Activated naive CD8-positive, alpha-beta T cell (primary cell): ENCODE data around the gene LCN12.
A peak's percentile ranks its signal among the peaks of the same experiment; 100 is the strongest.

Experiments used
- H3K27ac Mint-ChIP-seq: one replicate; pipeline ENCODE4 v1.8.0; 2021; ENCODE audit warnings: mixed read lengths
- H3K27me3 Mint-ChIP-seq: one replicate; pipeline ENCODE4 v1.8.0; 2021; ENCODE audit warnings: mixed read lengths
- H3K36me3 Mint-ChIP-seq: one replicate; pipeline ENCODE4 v1.8.0; 2021; ENCODE audit warnings: mixed read lengths
- H3K4me1 Mint-ChIP-seq: one replicate; pipeline ENCODE4 v1.8.0; 2021; ENCODE audit warnings: low read depth, mixed read lengths
- H3K4me3 Mint-ChIP-seq: one replicate; pipeline ENCODE4 v1.8.0; 2021; ENCODE audit warnings: mild to moderate bottlenecking, mixed read lengths
- H3K9me3 Mint-ChIP-seq: one replicate; pipeline ENCODE4 v1.8.0; 2021; ENCODE audit warnings: low read depth, mixed read lengths

LCN12 gene

GRCh38 chr9:136939431-136939995 lies 12.6 kb upstream of the LCN12 start:
- H3K27ac Mint-ChIP-seq = no peak overlapping the region

GRCh38 chr9:136939996-136940525 lies 12.0 kb upstream of the LCN12 start:
- Mint-ChIP-seq H3K27ac (no peak overlapping the region), H3K9me3 (no peaks in the 10 kb centered on the region), H3K36me3 (no peaks in the 10 kb centered on the region), H3K4me3 (no peak overlapping the region), H3K4me1 (peaks cover 3% of the 10 kb centered on the region), H3K27me3 (no peaks in the 10 kb centered on the region)

More at GRCh38 chr9:136939431-136939995, 12.6 kb upstream of the LCN12 start:
- Mint-ChIP-seq H3K36me3 (no peaks in the 10 kb centered on the region), H3K27me3 (no peaks in the 10 kb centered on the region), H3K4me1 (no peaks in the 10 kb centered on the region), H3K4me3 (no peak overlapping the region), H3K9me3 (no peaks in the 10 kb centered on the region)

- H3K27me3 Mint-ChIP-seq = no peaks in the 10 kb centered on the region
- no peaks in the 10 kb centered on the region for H3K9me3 Mint-ChIP-seq
- no peak overlapping the region for H3K4me3 Mint-ChIP-seq
- no peak overlapping the region for H3K27ac Mint-ChIP-seq
- H3K36me3 Mint-ChIP-seq = no peaks in the 10 kb centered on the region
- H3K4me1 Mint-ChIP-seq = peaks cover 3% of the 10 kb centered on the region
These were observed 11.4 kb upstream of the LCN12 start for GRCh38 chr9:136940526-136941230.

- Mint-ChIP-seq H3K9me3 (no peaks in the 10 kb centered on the region), H3K36me3 (no peaks in the 10 kb centered on the region), H3K27me3 (no peaks in the 10 kb centered on the region), H3K27ac (no peak overlapping the region), H3K4me1 (peaks cover 3% of the 10 kb centered on the region), H3K4me3 (no peak overlapping the region)
These were observed 10.6 kb upstream of the LCN12 start for GRCh38 chr9:136941231-136942111.

- H3K36me3 Mint-ChIP-seq = no peaks in the 10 kb centered on the region
- H3K4me3 Mint-ChIP-seq = peak overlapping the region; percentile 74
- no peaks in the 10 kb centered on the region for H3K9me3 Mint-ChIP-seq
- H3K4me1 Mint-ChIP-seq = peaks cover 3% of the 10 kb centered on the region
- H3K27me3 Mint-ChIP-seq = no peaks in the 10 kb centered on the region
- H3K27ac Mint-ChIP-seq = no peak overlapping the region
These were observed 9.8 kb upstream of the LCN12 start for GRCh38 chr9:136942112-136942880.

GRCh38 chr9:136942881-136943230 lies 9.2 kb upstream of the LCN12 start:
- H3K36me3 Mint-ChIP-seq = no peaks in the 10 kb centered on the region
- H3K4me3 Mint-ChIP-seq = peak overlapping the region; percentile 74
- H3K4me1 Mint-ChIP-seq = peaks cover 3% of the 10 kb centered on the region
- no peaks in the 10 kb centered on the region for H3K27me3 Mint-ChIP-seq
- H3K27ac Mint-ChIP-seq = no peak overlapping the region
- H3K9me3 Mint-ChIP-seq = no peaks in the 10 kb centered on the region

GRCh38 chr9:136943291-136944211 lies 8.5 kb upstream of the LCN12 start:
- Mint-ChIP-seq H3K4me3 (peak overlapping the region; percentile 79), H3K9me3 (no peaks in the 10 kb centered on the region), H3K27me3 (no peaks in the 10 kb centered on the region), H3K4me1 (peaks cover 5% of the 10 kb centered on the region), H3K36me3 (no peaks in the 10 kb centered on the region), H3K27ac (peak overlapping the region; percentile 73)

- Mint-ChIP-seq H3K9me3 (no peaks in the 10 kb centered on the region), H3K4me3 (peak overlapping the region; percentile 79), H3K27me3 (no peaks in the 10 kb centered on the region), H3K4me1 (peaks cover 5% of the 10 kb centered on the region), H3K36me3 (no peaks in the 10 kb centered on the region), H3K27ac (no peak overlapping the region)
These were observed 7.9 kb upstream of the LCN12 start for GRCh38 chr9:136944212-136944518.

GRCh38 chr9:136944519-136945332 lies 7.3 kb upstream of the LCN12 start, which contains the start of the genes C8G and FBXW5:
Gene C8G (plus strand): TSS chr9:136945243. CDS start chr9:136945321, 78 bp downstream.
Gene FBXW5 (minus strand): TSS chr9:136944738. CDS start chr9:136944083, 655 bp downstream.
- H3K27me3 Mint-ChIP-seq = no peaks in the 10 kb centered on the region
- H3K4me3 Mint-ChIP-seq = peak within 1 kb of the TSS; percentile 79
- H3K27ac Mint-ChIP-seq = peak within 1 kb of the TSS; percentile 77
- no peaks in the 10 kb centered on the region for H3K9me3 Mint-ChIP-seq
- H3K4me1 Mint-ChIP-seq = peaks cover 5% of the 10 kb centered on the region
- H3K36me3 Mint-ChIP-seq = no peaks in the 10 kb centered on the region

- Mint-ChIP-seq H3K9me3 (no peaks in the 10 kb centered on the region), H3K27ac (no peak overlapping the region), H3K36me3 (no peaks in the 10 kb centered on the region), H3K4me3 (no peak overlapping the region), H3K27me3 (no peaks in the 10 kb centered on the region), H3K4me1 (peaks cover 5% of the 10 kb centered on the region)
These were observed 6.5 kb upstream of the LCN12 start for GRCh38 chr9:136945333-136946227.

GRCh38 chr9:136946228-136947027 lies 5.6 kb upstream of the LCN12 start:
- Mint-ChIP-seq H3K27me3 (no peaks in the 10 kb centered on the region), H3K4me1 (peaks cover 5% of the 10 kb centered on the region), H3K4me3 (no peak overlapping the region), H3K27ac (no peak overlapping the region), H3K36me3 (no peaks in the 10 kb centered on the region), H3K9me3 (no peaks in the 10 kb centered on the region)
